GM19238 (cell line): ENCODE data around the gene ADAM29.
"Not testable (repeated sequence)": the region's sequence is repeated elsewhere in the genome, so short reads cannot be mapped to it uniquely, and the experiment has no call there.

ENCODE experiments used
- DNase-seq: peaks from one replicate; pipeline ENCODE4 v3.0.0; 2011; ENCODE audit warnings: low spot score; ENCODE audit not compliant: insufficient read length

Gene ADAM29

DNA sequence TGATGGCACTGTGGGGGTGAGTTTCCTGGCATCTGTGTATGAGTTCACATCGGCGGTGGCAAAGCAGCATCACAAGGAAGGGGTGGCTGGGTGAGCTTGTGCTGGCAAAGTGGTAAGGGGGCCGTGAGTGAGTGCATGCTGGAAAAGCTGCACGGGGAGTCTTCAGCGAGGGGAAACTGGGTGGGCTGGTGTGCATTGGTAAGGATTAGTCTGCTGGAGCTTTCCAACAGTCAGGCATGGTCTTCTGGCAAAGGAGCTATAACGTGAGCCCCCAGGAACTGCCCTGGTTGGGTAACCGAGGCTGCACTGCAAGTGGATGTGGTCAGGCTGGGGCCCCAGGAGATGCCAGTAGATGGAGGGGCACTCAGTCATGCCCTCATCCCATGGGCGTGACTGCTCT, 30.7 kb downstream of the ADAM29 start:
- DNase-seq: no peak

DNA sequence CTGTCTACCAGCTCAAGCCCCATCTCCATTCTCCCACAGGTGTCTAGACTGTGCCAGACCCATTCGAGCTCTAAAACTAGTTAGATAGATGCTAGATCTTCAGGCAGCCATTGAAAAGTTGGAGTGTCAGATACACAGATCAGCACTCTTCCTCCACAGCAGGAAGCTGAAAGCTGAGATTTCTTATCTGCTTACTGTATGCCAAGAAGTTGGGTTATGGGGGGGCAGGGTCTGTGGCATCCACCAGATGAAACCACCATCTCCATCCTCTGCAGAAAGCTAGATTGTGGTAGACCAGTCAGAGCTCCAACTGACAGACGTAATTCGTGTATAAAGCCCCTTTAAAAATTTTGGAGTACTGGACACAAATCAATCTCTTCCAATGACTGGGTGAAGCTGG, 54.8 kb downstream of the ADAM29 start:
- DNase-seq: no peak

DNA sequence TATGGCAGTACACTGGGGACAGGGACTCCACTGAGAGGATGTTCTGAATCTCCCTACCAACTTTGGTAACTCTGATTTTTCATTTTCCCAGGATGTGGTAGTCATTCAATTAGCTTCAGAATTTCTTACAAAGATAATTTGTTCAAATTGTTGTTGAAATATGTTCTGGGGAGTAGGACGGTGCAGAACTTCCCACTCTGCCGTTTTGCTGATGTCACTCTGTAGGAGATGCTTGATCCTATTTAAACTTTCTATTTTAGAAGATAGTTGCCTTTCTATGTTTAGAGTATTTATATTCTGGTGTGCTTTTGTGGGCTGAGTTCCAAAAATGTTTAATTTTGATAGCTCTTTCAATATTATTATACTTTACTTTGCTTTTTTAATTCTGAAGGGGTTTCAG, 55.2 kb downstream of the ADAM29 start:
- DNase-seq: no peak

DNA sequence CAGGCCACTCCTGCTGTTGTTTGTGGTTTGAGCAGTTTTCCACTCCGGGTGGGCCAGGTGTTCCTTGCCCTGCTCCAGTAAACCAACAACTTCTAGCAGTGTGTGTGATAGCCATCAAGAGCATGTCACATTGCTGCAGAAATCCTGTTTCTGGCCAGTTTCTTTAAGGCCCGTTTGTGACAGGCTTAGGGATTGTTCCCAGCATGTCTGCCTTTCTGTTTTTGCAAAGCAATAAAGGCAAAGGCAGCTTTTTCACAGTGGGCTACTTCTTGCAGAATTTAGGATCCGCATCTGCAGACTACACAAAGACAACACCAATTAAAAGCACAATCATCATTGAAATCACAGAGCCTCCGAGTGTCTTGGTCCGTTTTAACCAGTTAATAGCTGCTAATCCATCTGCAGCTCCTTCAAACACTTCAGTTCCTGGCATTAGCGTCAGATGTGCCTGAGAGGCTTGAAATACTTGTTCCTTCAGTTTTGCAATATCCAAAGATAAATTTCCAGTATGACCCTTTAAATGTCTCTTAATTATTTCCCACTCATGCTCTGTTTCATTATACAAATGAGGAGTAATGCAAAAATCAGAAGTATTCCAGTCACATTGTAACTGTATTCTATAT, 65.1 kb downstream of the ADAM29 start:
- no peak for DNase-seq

DNA sequence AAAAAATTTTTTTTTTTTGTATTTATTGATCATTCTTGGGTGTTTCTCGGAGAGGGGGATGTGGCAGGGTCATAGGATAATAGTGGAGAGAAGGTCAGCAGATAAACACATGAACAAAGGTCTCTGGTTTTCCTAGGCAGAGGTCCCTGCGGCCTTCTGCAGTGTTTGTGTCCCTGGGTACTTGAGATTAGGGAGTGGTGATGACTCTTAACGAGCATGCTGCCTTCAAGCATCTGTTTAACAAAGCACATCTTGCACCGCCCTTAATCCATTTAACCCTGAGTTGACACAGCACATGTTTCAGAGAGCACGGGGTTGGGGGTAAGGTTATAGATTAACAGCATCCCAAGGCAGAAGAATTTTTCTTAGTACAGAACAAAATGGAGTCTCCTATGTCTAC, 65.7 kb downstream of the ADAM29 start:
- DNase-seq: not testable (repeated sequence)

DNA sequence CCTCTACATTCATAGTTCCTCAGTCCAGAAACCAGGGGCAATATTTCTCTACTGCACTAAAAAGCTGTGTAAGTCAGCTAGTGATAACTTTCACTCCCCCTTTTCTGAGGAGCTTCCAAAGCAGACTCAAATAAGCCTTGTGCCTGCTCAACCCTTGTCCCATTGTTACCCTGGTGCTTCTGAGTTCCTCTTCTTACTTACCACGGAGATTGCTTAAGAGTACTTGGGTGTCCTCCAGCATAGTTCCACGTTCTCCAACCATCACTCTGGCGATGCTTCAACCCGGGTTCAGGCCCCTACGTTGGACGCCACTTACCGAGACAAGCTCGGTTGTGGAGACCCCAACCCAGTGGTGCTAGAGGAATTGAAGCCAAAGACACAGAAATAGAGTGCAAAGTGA, 71.6 kb downstream of the ADAM29 start:
- no peak for DNase-seq

DNA sequence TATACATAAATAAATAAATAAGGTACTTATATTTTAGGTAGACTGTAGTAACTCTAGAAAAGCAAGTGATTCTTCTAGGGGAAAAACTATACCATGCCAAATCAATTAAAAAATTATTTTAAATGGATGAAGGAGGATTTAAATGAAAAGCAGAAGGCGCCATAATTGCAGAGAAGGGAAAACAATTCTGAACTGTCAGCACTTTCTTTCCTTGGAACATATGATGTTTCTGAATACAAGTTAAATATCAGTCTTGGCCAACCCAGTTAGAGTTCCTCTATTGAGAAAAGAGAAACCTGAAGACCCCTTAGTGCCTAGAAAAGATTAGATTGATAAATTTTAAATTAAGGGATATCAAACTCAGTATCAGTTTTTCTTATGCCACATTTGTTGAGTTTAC, 75.8 kb downstream of the ADAM29 start:
- no peak for DNase-seq

DNA sequence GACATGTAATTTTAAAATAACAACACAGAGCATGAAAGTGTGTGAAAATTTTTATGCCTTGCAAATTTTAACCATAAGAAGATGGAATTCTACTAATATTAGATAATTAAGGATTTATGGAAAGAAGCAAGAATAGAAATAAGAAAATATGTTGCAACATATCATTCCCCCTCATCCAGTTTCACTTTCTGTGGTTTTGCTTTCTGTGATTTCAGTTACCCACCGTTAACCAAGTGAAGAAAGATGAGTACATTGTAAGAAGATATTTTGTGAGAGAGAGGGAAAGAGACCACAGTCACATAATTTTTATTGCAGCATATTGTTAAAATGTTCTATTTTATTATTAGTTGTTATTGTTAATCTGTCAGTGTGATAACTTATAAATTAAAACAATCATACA, 77.9 kb downstream of the ADAM29 start:
- DNase-seq: no peak

DNA sequence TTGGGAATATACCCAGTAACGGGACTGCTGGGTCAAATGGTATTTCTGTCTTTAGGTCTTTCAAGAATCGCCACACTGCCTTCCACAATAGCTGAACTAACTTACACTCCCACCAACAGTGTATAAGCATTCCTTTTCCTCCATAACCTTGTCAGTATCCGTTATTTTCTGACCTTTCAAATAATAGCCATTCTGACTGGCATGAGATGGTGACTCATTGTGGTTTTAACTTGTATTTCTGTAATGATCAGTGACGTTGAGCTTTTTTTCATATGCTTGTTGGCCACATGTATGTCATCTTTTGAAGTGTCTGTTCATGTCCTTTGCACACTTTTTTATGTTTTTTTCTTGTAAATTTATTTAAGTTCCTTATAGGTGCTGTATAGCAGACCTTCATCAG, 81.2 kb downstream of the ADAM29 start:
- no peak for DNase-seq

DNA sequence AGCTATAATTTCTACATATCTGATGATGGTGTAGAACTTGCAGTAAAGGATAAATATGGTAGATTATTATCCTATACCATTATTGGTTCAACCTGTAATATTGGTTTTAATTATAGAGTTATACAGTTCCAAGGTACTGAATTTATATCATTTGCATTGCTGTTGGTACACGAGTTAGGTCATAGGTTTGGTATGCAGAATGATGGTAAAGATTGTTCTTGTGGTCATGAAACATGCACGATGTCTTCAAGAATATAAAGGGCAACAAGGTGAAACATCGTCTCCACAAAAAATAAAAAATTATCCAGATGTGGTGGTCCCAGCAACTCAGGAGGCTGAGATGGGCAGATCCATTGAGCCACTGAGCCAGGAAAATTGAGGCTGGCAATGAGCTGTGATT, 99.6 kb downstream of the ADAM29 start:
- DNase-seq: no peak

DNA sequence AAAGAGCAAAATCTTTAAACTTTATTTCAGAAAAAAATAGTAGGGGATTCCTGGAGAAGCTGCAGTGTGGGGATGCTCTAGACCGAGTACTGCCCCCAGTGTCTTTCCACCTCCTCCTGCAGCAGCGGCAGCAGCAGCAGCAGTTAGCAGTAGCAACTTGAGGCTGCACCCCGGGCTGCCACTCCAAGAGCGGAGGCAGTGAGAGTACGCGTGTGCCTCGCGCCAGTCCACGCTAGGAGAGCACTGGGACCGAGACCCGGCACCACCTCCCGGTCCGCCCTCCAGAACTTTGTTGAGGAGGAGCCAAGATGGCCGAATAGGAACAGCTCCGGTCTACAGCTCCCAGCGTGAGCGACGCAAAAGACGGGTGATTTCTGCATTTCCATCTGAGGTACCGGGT, 101.3 kb downstream of the ADAM29 start:
- DNase-seq: not testable (repeated sequence)
